ENCODE results near the gene POLR3H. TPM values are rescaled to one million over a fixed set of nuclear protein-coding genes. Genes with fewer than 3 reads are reported as not detected.

POLR3H gene
- total RNA-seq, 1 donor from 2014 or later = 44.5 TPM

DNA sequence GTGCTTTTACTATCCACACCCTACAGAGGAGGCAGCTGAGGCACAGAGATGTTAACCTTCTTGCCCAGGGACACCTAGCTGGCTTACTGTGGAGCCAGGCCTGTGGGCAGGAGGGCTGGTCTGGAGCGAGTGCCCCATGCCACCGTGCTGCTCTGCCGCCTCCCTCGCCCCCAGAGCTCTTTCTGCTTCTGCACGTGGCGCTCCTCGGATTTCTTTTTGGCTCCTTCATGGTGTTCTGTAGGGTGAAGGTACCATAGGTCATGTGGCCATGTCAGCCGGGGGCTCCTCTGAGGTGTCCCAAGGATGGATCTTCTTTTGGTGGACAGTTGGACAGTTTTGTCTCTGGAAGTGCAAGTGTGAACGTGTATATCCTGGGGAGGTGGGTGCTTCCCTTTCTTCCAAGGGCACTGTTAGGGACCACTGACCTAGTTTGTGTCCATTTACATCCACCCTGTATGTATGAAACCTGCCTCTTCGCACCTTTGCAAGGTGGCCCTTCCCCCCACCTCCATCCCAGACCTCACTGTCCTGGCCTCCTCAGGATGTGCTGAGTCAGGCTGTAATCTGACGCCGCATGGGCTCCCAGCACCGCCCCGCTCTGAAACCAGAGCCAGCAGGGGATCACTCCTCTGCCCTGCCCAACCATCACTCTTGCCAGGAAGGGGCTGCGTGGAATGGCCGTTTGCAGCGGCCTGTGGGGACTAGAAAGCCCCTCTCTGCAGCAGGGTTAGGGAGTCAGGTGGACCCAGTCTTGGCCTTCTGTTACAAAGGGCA is 31.7 kb downstream of the POLR3H start:
- Mint-ChIP-seq H3K9me3 (ENCODE audit: unreplicated experiment) (no peaks in the 10 kb centered on the region), H3K4me3 (ENCODE audit: unreplicated experiment) (peak overlapping the region; percentile 55), H3K27me3 (ENCODE audit: low read depth, unreplicated experiment) (no peaks in the 10 kb centered on the region), H3K27ac (ENCODE audit: unreplicated experiment) (peak overlapping the region; percentile 74), H3K4me1 (ENCODE audit: low read depth, unreplicated experiment) (peaks cover 15% of the 10 kb centered on the region), H3K36me3 (ENCODE audit: low read depth, unreplicated experiment) (peaks cover 7% of the 10 kb centered on the region)
- H3K9me3 ChIP-seq (ENCODE audit: insufficient read depth, low read depth, low read length) = no peaks in the 10 kb centered on the region
- no peaks in the 10 kb centered on the region for H3K79me2 ChIP-seq (ENCODE audit: insufficient read depth, low read length)
- H3K27ac ChIP-seq (ENCODE audit: low read depth, low read length) = no peak overlapping the region
- H3K9ac ChIP-seq (ENCODE audit: low read length) = no peak overlapping the region
- FAIRE-seq (no peak), DNase-seq (ENCODE audit: low read depth) (peak; percentile 57)
- peaks cover 12% of the 10 kb centered on the region for H3K4me1 ChIP-seq (ENCODE audit: insufficient read depth, low read length)
- H3K36me3 ChIP-seq (ENCODE audit: insufficient read depth, low read length) = peaks cover 13% of the 10 kb centered on the region
- no peak overlapping the region for H2AFZ ChIP-seq (ENCODE audit: low read depth, low read length)
- H4K20me1 ChIP-seq (ENCODE audit: insufficient read depth, low read length) = peaks cover 28% of the 10 kb centered on the region
- TF ChIP-seq, protein P1, sequence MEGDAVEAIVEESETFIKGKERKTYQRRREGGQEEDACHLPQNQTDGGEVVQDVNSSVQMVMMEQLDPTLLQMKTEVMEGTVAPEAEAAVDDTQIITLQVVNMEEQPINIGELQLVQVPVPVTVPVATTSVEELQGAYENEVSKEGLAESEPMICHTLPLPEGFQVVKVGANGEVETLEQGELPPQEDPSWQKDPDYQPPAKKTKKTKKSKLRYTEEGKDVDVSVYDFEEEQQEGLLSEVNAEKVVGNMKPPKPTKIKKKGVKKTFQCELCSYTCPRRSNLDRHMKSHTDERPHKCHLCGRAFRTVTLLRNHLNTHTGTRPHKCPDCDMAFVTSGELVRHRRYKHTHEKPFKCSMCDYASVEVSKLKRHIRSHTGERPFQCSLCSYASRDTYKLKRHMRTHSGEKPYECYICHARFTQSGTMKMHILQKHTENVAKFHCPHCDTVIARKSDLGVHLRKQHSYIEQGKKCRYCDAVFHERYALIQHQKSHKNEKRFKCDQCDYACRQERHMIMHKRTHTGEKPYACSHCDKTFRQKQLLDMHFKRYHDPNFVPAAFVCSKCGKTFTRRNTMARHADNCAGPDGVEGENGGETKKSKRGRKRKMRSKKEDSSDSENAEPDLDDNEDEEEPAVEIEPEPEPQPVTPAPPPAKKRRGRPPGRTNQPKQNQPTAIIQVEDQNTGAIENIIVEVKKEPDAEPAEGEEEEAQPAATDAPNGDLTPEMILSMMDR (IDR thresholded peaks at IDR 0.05; ENCODE audit: insufficient read depth, low read depth, low read length) = no peak
- no peak for TF ChIP-seq EZH2 (IDR thresholded peaks at IDR 0.05; ENCODE audit: insufficient read depth, low read length)
- H3K4me3 ChIP-seq (ENCODE audit: insufficient read depth, low read depth, low read length) = no peak overlapping the region
- no peaks in the 10 kb centered on the region for H3K27me3 ChIP-seq (ENCODE audit: insufficient read depth, low read length)
- H3K4me2 ChIP-seq (ENCODE audit: low read length) = peak overlapping the region; percentile 42

DNA sequence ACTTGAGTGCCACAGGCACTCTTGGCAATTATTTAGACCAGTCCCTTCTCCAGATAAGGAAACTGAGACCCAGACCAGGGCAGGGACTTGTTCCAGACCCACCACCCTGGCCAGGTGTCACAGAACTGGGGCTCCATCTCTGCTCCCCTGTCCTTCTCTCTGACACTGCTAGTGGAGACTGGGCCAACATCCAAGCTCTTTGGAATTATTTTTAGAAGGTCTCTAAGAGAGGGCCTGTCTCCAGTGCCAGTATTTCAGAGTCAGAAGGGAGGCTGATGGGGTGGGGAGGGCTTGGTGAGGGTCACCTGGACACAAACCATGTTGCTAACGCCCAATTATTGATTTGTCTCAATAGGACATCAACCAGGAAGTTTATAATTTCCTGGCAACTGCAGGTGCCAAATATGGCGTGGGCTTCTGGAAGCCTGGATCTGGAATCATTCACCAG is 32.7 kb downstream of the POLR3H start:
- peaks cover 10% of the 10 kb centered on the region for H3K36me3 Mint-ChIP-seq (ENCODE audit: low read depth, unreplicated experiment)
- Histone ChIP-seq H3K9ac (ENCODE audit: low read length) (no peak overlapping the region), H3K9me3 (ENCODE audit: insufficient read depth, low read depth, low read length) (no peaks in the 10 kb centered on the region), H3K4me2 (ENCODE audit: low read length) (no peak overlapping the region), H3K27ac (ENCODE audit: low read depth, low read length) (no peak overlapping the region), H3K27me3 (ENCODE audit: insufficient read depth, low read length) (no peaks in the 10 kb centered on the region), H3K79me2 (ENCODE audit: insufficient read depth, low read length) (peaks cover 3% of the 10 kb centered on the region), H2AFZ (ENCODE audit: low read depth, low read length) (no peak overlapping the region), H3K4me3 (ENCODE audit: insufficient read depth, low read depth, low read length) (no peak overlapping the region), H3K4me1 (ENCODE audit: insufficient read depth, low read length) (peaks cover 12% of the 10 kb centered on the region), H4K20me1 (ENCODE audit: insufficient read depth, low read length) (peaks cover 29% of the 10 kb centered on the region), H3K36me3 (ENCODE audit: insufficient read depth, low read length) (peaks cover 13% of the 10 kb centered on the region)
- H3K27ac Mint-ChIP-seq (ENCODE audit: unreplicated experiment) = no peak overlapping the region
- no peak for TF ChIP-seq EZH2 (IDR thresholded peaks at IDR 0.05; ENCODE audit: insufficient read depth, low read length)
- TF ChIP-seq, protein P1 (IDR thresholded peaks at IDR 0.05; ENCODE audit: insufficient read depth, low read depth, low read length) = no peak
- no peaks in the 10 kb centered on the region for H3K27me3 Mint-ChIP-seq (ENCODE audit: low read depth, unreplicated experiment)
- H3K4me3 Mint-ChIP-seq (ENCODE audit: unreplicated experiment) = no peak overlapping the region
- peaks cover 13% of the 10 kb centered on the region for H3K4me1 Mint-ChIP-seq (ENCODE audit: low read depth, unreplicated experiment)
- FAIRE-seq (no peak), DNase-seq (ENCODE audit: low read depth) (no peak)
- no peaks in the 10 kb centered on the region for H3K9me3 Mint-ChIP-seq (ENCODE audit: unreplicated experiment)

DNA sequence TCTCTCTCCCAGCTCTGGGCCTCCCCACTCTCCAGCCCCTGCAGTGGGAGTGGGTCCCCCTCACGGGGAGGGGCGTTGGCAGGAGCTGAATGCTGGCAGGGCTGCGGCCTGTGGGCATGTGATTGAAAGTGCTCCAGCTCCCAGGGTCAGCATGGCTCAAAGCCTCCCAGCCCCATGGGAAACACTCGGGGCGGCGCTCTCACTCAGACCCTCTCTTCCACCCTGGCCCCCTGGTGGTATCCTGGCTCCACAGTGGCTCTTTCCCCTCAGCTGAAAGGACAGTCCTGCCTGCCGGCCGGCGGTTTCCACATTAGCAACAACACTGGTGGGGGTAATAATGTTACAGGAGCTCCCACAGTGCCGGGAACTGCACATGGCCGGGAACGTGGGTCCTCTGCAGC is 35.5 kb downstream of the POLR3H start:
- H3K79me2 ChIP-seq (ENCODE audit: insufficient read depth, low read length) = peaks cover 3% of the 10 kb centered on the region
- TF ChIP-seq EZH2 (IDR thresholded peaks at IDR 0.05; ENCODE audit: insufficient read depth, low read length) = no peak
- TF ChIP-seq, protein P1 (IDR thresholded peaks at IDR 0.05; ENCODE audit: insufficient read depth, low read depth, low read length) = peak; percentile 12
- peaks cover 4% of the 10 kb centered on the region for H3K36me3 ChIP-seq (ENCODE audit: insufficient read depth, low read length)
- no peak overlapping the region for H2AFZ ChIP-seq (ENCODE audit: low read depth, low read length)
- FAIRE-seq (no peak), DNase-seq (ENCODE audit: low read depth) (no peak)
- H3K27ac ChIP-seq (ENCODE audit: low read depth, low read length) = no peak overlapping the region
- no peaks in the 10 kb centered on the region for H3K9me3 ChIP-seq (ENCODE audit: insufficient read depth, low read depth, low read length)
- H3K4me3 Mint-ChIP-seq (ENCODE audit: unreplicated experiment) = no peak overlapping the region
- H3K4me1 ChIP-seq (ENCODE audit: insufficient read depth, low read length) = peaks cover 15% of the 10 kb centered on the region
- peaks cover 13% of the 10 kb centered on the region for H3K4me1 Mint-ChIP-seq (ENCODE audit: low read depth, unreplicated experiment)
- peaks cover 35% of the 10 kb centered on the region for H4K20me1 ChIP-seq (ENCODE audit: insufficient read depth, low read length)
- H3K27ac Mint-ChIP-seq (ENCODE audit: unreplicated experiment) = no peak overlapping the region
- no peak overlapping the region for H3K4me3 ChIP-seq (ENCODE audit: insufficient read depth, low read depth, low read length)
- no peak overlapping the region for H3K9ac ChIP-seq (ENCODE audit: low read length)
- no peaks in the 10 kb centered on the region for H3K27me3 Mint-ChIP-seq (ENCODE audit: low read depth, unreplicated experiment)
- H3K27me3 ChIP-seq (ENCODE audit: insufficient read depth, low read length) = no peaks in the 10 kb centered on the region
- peaks cover 11% of the 10 kb centered on the region for H3K36me3 Mint-ChIP-seq (ENCODE audit: low read depth, unreplicated experiment)
- no peak overlapping the region for H3K4me2 ChIP-seq (ENCODE audit: low read length)
- H3K9me3 Mint-ChIP-seq (ENCODE audit: unreplicated experiment) = no peaks in the 10 kb centered on the region

All from astrocyte (in vitro differentiated cells and primary cell).